Endothelial cell of umbilical vein (primary cell): ENCODE measurements around the gene PACRGL. TPM values are rescaled to one million over a fixed set of nuclear protein-coding genes. Genes with fewer than 3 reads are reported as not detected.

Source experiments
- BruUV-seq: library from RNA; stranded (reverse); fragments of 400-500 nt; replicated peaks from 2 replicates; lab custom pipeline; 2021; lab: Mats Ljungman, UMichigan
- CTCF ChIA-PET: fragments of 300-600, 350-600 bp; sonication (Branson Sonifier 250); formaldehyde crosslinking; loops from one replicate; lab custom pipeline; 2021; ENCODE audit warnings: antibody characterized with exemption, inconsistent platforms; lab: Charles Lee
- POLR2A ChIA-PET: fragments of 300-600, 350-600 bp; sonication (Branson Sonifier 250); formaldehyde crosslinking; loops from one replicate; lab custom pipeline; 2021; ENCODE audit warnings: antibody characterized with exemption, inconsistent platforms; lab: Charles Lee
- DNase-seq: peaks from one replicate; pipeline ENCODE4 v3.0.0-alpha.2; 2011; ENCODE audit warnings: low read depth, low spot score
- FAIRE-seq: peaks from 2 replicates; lab custom pipeline; 2011; peaks lifted over from hg19 to GRCh38; lab: Jason Lieb, UNC
- H2AFZ ChIP-seq: 2 replicates; pipeline ENCODE4 v1.6.0; 2012; ENCODE audit warnings: low read depth, low read length, control low read depth, inconsistent platforms
- H3K27ac ChIP-seq: 2 replicates; pipeline ENCODE4 v1.5.1; 2011; ENCODE audit warnings: low read depth, mild to moderate bottlenecking, control low read depth, low read length, moderate library complexity; ENCODE audit not compliant: insufficient read depth
- H3K27me3 ChIP-seq, 2 experiments: 2 replicates each; pipeline versions ENCODE4 v1.6.0 to v1.6.1; 2011; ENCODE audit warnings: low read length in 2 of 2, mixed read lengths in 1 of 2; ENCODE audit not compliant: control insufficient read depth in 2 of 2, insufficient read depth in 2 of 2
- H3K36me3 ChIP-seq, 2 experiments: 2 replicates in 1 of 2; 3 replicates in 1 of 2; pipeline ENCODE4 v1.5.1; 2011; ENCODE audit warnings: low read length in 2 of 2, mild to moderate bottlenecking in 1 of 2, moderate library complexity in 1 of 2; ENCODE audit not compliant: control insufficient read depth in 2 of 2, insufficient read depth in 2 of 2; ENCODE audit errors: extremely low read depth in 1 of 2
- H3K4me1 ChIP-seq: 3 replicates; pipeline ENCODE4 v1.5.1; 2011; ENCODE audit warnings: mild to moderate bottlenecking, low read length; ENCODE audit not compliant: control insufficient read depth, insufficient read depth; ENCODE audit errors: extremely low read depth
- H3K4me2 ChIP-seq: 2 replicates; pipeline ENCODE4 v1.6.1; 2011; ENCODE audit warnings: low read length, control low read depth, mixed read lengths; ENCODE audit not compliant: insufficient read depth
- H3K4me3 ChIP-seq, 3 experiments: fragments of 200-600 bp in 1 of 3; sonication (generic), shearing (Covaris generic) in 1 of 3; replicated peaks in 1 of 3; 2 replicates each; pipeline ENCODE4 v1.5.1; 2011 to 2016; ENCODE audit warnings: control low read depth in 3 of 3, low read length in 3 of 3, mild to moderate bottlenecking in 2 of 3, inconsistent platforms in 1 of 3, low read depth in 1 of 3, moderate library complexity in 1 of 3; ENCODE audit not compliant: insufficient read depth in 1 of 3
- H3K79me2 ChIP-seq: 2 replicates; pipeline ENCODE4 v1.6.0; 2012; ENCODE audit warnings: low read length, inconsistent platforms; ENCODE audit not compliant: control insufficient read depth, insufficient read depth
- H3K9ac ChIP-seq: replicated peaks from 2 replicates; pipeline ENCODE3; 2011; ENCODE audit warnings: low read length, control low read depth; ENCODE audit not compliant: insufficient read depth; ENCODE audit errors: extremely low read depth
- H3K9me1 ChIP-seq: replicated peaks from 3 replicates; pipeline ENCODE4 v1.6.0; 2011; ENCODE audit warnings: mild to moderate bottlenecking, low read length; ENCODE audit not compliant: control insufficient read depth, insufficient read depth; ENCODE audit errors: extremely low read depth
- H3K9me3 ChIP-seq: replicated peaks from 2 replicates; pipeline ENCODE4 v1.5.1; 2012; ENCODE audit warnings: low read length, inconsistent platforms; ENCODE audit not compliant: control insufficient read depth, insufficient read depth
- H4K20me1 ChIP-seq: replicated peaks from 2 replicates; pipeline ENCODE3; 2011; ENCODE audit warnings: mild to moderate bottlenecking, low read length; ENCODE audit not compliant: control insufficient read depth, insufficient read depth; ENCODE audit errors: extremely low read depth
- JUN ChIP-seq: IDR thresholded peaks from 2 replicates; pipeline ENCODE4 v1.6.1; 2011; ENCODE audit warnings: borderline replicate concordance, low read depth; ENCODE audit not compliant: insufficient read length, insufficient read depth
- POLR2AphosphoS5 ChIP-seq: IDR thresholded peaks from 2 replicates; pipeline ENCODE4 v1.6.1; 2012; ENCODE audit warnings: low read depth, mild to moderate bottlenecking, control low read depth, low read length, moderate library complexity; ENCODE audit not compliant: insufficient read depth
- dilution Hi-C: fragments of 300-500 bp; cut with MboI; formaldehyde crosslinking; loops from one replicate; pipeline ENCODE4 v1.15.0; 2019; ENCODE audit warnings: low sequenced_read_pairs; ENCODE audit not compliant: extremely low pct_ligation_motif_present
- intact Hi-C: fragments of 100-400 bp; cut with micrococcal nuclease; formaldehyde crosslinking; loops from one replicate; pipeline ENCODE4 v1.10.0; 2022
- polyA plus RNA-seq, 4 experiments: library from polyadenylated mRNA; depleted of rRNA in 3 of 4; stranded (reverse) in 3 of 4; unstranded in 1 of 4; fragments of >200 nt; gene quantifications; 2 replicates each; pipeline versions ENCODE4 v1.2.1 to v1.2.3, GENCODE V29; 2011 to 2012; ENCODE audit warnings: missing spikeins in 1 of 4
- total RNA-seq: library from RNA; stranded (reverse); gene quantifications from 2 replicates; pipeline ENCODE4 v1.2.3, GENCODE V29; 2021
- TF ChIP-seq, protein P1 (sequence below), 2 donors: IDR thresholded peaks; 1 replicate in 1 of 2; 2 replicates in 1 of 2; pipeline ENCODE4 v1.5.1; 2011; ENCODE audit warnings: low read length in 2 of 2, mild to moderate bottlenecking in 2 of 2, moderate library complexity in 2 of 2, control low read depth in 1 of 2, inconsistent platforms in 1 of 2, low read depth in 1 of 2; ENCODE audit not compliant: insufficient read depth in 1 of 2; ENCODE audit errors: extremely low read depth in 1 of 2

The PACRGL gene
- total and polyA plus RNA-seq, 2 donors (not counting 3 experiments of a cell fraction or from before 2014, with no cell fraction given) = 9.2 to 19.2 TPM

DNA sequence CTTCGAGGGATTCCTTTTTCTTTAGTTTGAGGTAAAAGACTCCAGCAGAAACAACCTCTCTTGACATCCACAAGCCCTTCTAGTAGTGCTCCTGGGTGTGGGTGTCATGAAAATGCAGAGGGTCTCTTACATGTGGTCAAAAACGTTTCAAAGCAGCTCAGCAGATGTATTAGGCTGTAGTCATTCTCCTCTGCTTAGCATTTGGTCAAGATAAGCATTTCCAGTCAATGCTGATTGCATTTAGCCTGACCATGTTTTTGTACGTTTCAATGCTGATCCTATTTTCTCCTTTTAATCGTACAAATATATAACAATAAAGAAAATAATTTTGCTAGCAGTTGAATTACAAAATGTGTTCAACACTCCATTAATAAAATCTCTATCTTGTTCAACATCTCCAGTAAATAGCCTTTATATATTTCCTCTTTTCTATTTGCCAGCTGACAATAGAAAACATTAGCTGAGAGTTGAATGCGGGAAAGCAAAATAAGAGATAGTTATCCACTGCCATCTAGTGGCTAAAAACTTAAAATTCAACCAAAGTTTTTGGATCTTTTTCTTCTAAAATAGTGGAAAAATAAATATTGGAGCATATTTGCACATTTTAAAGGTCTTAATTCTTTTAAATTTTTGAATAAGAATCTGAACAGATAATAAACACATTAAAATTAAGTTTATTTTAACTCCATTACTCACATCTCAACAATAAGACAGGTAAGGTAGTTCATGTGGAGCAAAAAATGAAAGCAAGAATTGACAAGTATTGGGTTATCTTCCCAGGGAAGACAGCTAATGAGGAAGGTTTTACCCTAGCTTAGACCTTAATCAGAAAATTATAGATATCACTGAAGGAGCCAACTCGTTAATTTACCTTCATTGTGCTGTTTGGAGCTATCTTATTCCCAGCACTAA is 15.2 kb upstream of the PACRGL start:
- peaks cover 4 to 11% of the 10 kb centered on the region in 2 experiments for H3K27me3 ChIP-seq
- H3K4me2 ChIP-seq = no peak overlapping the region
- TF ChIP-seq, protein P1, sequence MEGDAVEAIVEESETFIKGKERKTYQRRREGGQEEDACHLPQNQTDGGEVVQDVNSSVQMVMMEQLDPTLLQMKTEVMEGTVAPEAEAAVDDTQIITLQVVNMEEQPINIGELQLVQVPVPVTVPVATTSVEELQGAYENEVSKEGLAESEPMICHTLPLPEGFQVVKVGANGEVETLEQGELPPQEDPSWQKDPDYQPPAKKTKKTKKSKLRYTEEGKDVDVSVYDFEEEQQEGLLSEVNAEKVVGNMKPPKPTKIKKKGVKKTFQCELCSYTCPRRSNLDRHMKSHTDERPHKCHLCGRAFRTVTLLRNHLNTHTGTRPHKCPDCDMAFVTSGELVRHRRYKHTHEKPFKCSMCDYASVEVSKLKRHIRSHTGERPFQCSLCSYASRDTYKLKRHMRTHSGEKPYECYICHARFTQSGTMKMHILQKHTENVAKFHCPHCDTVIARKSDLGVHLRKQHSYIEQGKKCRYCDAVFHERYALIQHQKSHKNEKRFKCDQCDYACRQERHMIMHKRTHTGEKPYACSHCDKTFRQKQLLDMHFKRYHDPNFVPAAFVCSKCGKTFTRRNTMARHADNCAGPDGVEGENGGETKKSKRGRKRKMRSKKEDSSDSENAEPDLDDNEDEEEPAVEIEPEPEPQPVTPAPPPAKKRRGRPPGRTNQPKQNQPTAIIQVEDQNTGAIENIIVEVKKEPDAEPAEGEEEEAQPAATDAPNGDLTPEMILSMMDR (IDR thresholded peaks at IDR 0.05; ENCODE audit: extremely low read depth in 1 of 2, insufficient read depth in 1 of 2, low read depth in 1 of 2, low read length in 2 of 2) = peak; percentile 20 to 22
- no peak for TF ChIP-seq POLR2AphosphoS5
- TF ChIP-seq JUN = no peak
- no peaks in the 10 kb centered on the region for H3K36me3 ChIP-seq
- H2AFZ ChIP-seq = no peak overlapping the region
- H3K4me3 ChIP-seq = no peak overlapping the region
- FAIRE-seq (peak; percentile 53), DNase-seq (peak; percentile 40)
- no peaks in the 10 kb centered on the region for H3K79me2 ChIP-seq
- CTCF ChIA-PET = interaction anchor here (0.6 to 5.9 kb wide), 67 partner anchors 9 to 1997 kb away, joined by 3 to 50 read pairs (median 4); partner anchors contain the start of genes PACRGL and SLIT2
- no TSS peak for BruUV-seq
- H3K27ac ChIP-seq = no peak overlapping the region
- H3K9me3 ChIP-seq = no peaks in the 10 kb centered on the region
- no peaks in the 10 kb centered on the region for H3K9me1 ChIP-seq
- no peaks in the 10 kb centered on the region for H3K4me1 ChIP-seq
- H3K9ac ChIP-seq = no peak overlapping the region
- dilution Hi-C loops (loop anchor here (25.0 kb wide), 1 partner anchor 273 kb away; no protein-coding TSS in a partner anchor), intact Hi-C loops (loop anchor here (1.0 to 5.0 kb wide), 9 partner anchors 141 to 1996 kb away; partner anchors contain the start of gene SLIT2)
- POLR2A ChIA-PET = interaction anchor here (0.5 kb wide), 1 partner anchor 144 kb away, joined by 3 read pairs; no protein-coding TSS in a partner anchor
- H4K20me1 ChIP-seq = no peaks in the 10 kb centered on the region
